DND-41 (cell line): ENCODE measurements around the gene ALB.

Source experiments
- ATAC-seq: fragments of 200-7000 bp; cut with Tn5 transposase; 3 replicates; pipeline ENCODE4 v1.9.1; 2021; ENCODE audit warnings: low read depth; ENCODE audit not compliant: insufficient read depth
- DNase-seq: peaks from one replicate; pipeline ENCODE4 v3.0.0-alpha.2; 2020
- H2AFZ ChIP-seq: 2 replicates; pipeline ENCODE4 v1.6.0; 2012; ENCODE audit warnings: low read depth, low read length
- H3K27ac ChIP-seq: 2 replicates; pipeline ENCODE4 v1.5.1; 2012; ENCODE audit warnings: low read length, inconsistent platforms
- H3K27me3 ChIP-seq: fragments of 200-600 bp; sonication (generic); 2 replicates; pipeline ENCODE4 v1.6.0; 2012; ENCODE audit warnings: low read length, mild to moderate bottlenecking, inconsistent platforms; ENCODE audit not compliant: insufficient read depth, poor library complexity
- H3K36me3 ChIP-seq: 2 replicates; pipeline ENCODE4 v1.5.1; 2012; ENCODE audit warnings: low read length, inconsistent platforms; ENCODE audit not compliant: insufficient read depth
- H3K4me1 ChIP-seq: 2 replicates; pipeline ENCODE4 v1.5.1; 2012; ENCODE audit warnings: mild to moderate bottlenecking, low read length; ENCODE audit not compliant: insufficient read depth
- H3K4me2 ChIP-seq: 2 replicates; pipeline ENCODE4 v1.6.0; 2012; ENCODE audit warnings: mild to moderate bottlenecking, moderate library complexity, low read length, inconsistent platforms; ENCODE audit not compliant: insufficient read depth
- H3K4me3 ChIP-seq, 2 experiments: fragments of 200-600 bp in 1 of 2; shearing (Covaris generic) in 1 of 2; 2 replicates each; pipeline ENCODE4 v1.5.1; 2012 to 2016; ENCODE audit warnings: inconsistent platforms in 2 of 2, low read length in 2 of 2, mild to moderate bottlenecking in 2 of 2, low read depth in 1 of 2, moderate library complexity in 1 of 2
- H3K79me2 ChIP-seq: 2 replicates; pipeline ENCODE4 v1.6.0; 2012; ENCODE audit warnings: low read length, inconsistent platforms; ENCODE audit not compliant: insufficient read depth
- H3K9ac ChIP-seq: 2 replicates; pipeline ENCODE4 v1.6.0; 2012; ENCODE audit warnings: low read depth, mild to moderate bottlenecking, inconsistent platforms, low read length, moderate library complexity
- H3K9me3 ChIP-seq: 2 replicates; pipeline ENCODE4 v1.5.1; 2012; ENCODE audit warnings: low read length, moderate library complexity, mild to moderate bottlenecking, inconsistent platforms; ENCODE audit not compliant: insufficient read depth, severe bottlenecking
- H4K20me1 ChIP-seq: 2 replicates; pipeline ENCODE4 v1.6.0; 2012; ENCODE audit warnings: low read length; ENCODE audit not compliant: insufficient read depth
- CTCF ChIP-seq: IDR thresholded peaks from 2 replicates; pipeline ENCODE4 v1.5.1; 2012; ENCODE audit warnings: borderline replicate concordance, low read length, moderate library complexity, mild to moderate bottlenecking; ENCODE audit not compliant: poor library complexity, severe bottlenecking; ENCODE audit errors: extremely low read depth
- EZH2 ChIP-seq: IDR thresholded peaks from 3 replicates; pipeline ENCODE4 v1.6.1; 2012; ENCODE audit warnings: borderline replicate concordance, low read depth, mild to moderate bottlenecking, moderate library complexity, low read length, inconsistent platforms; ENCODE audit not compliant: severe bottlenecking

The ALB gene

GRCh38 chr4:73438582-73439215 lies 34.6 kb downstream of the ALB start:
- no peak for TF ChIP-seq CTCF
- no peak for TF ChIP-seq EZH2
- no peaks in the 10 kb centered on the region for H3K9me3 ChIP-seq
- H3K4me1 ChIP-seq, result no peaks in the 10 kb centered on the region
- H3K36me3 ChIP-seq, result no peaks in the 10 kb centered on the region
- no peaks in the 10 kb centered on the region for H3K27me3 ChIP-seq
- H3K9ac ChIP-seq, result no peak overlapping the region
- no peak overlapping the region for H3K27ac ChIP-seq
- no peaks in the 10 kb centered on the region for H3K79me2 ChIP-seq
- ATAC-seq, result no peak
- H3K4me2 ChIP-seq, result no peak overlapping the region
- no peak for DNase-seq
- H2AFZ ChIP-seq, result no peak overlapping the region
- no peak overlapping the region for H3K4me3 ChIP-seq
- H4K20me1 ChIP-seq, result no peaks in the 10 kb centered on the region

- ATAC-seq, result no peak
- H3K36me3 ChIP-seq, result no peaks in the 10 kb centered on the region
- H3K27me3 ChIP-seq, result no peaks in the 10 kb centered on the region
- H4K20me1 ChIP-seq, result no peaks in the 10 kb centered on the region
- H3K4me1 ChIP-seq, result no peaks in the 10 kb centered on the region
- DNase-seq, result no peak
- H3K79me2 ChIP-seq, result no peaks in the 10 kb centered on the region
- H3K9me3 ChIP-seq, result no peaks in the 10 kb centered on the region
- no peak overlapping the region for H3K27ac ChIP-seq
- H3K4me2 ChIP-seq, result no peak overlapping the region
- H2AFZ ChIP-seq, result no peak overlapping the region
- TF ChIP-seq EZH2 (no peak), CTCF (no peak)
- no peak overlapping the region for H3K4me3 ChIP-seq
- H3K9ac ChIP-seq, result no peak overlapping the region
These were observed 35.4 kb downstream of the ALB start for GRCh38 chr4:73439445-73439844.

- H3K9me3 ChIP-seq, result no peaks in the 10 kb centered on the region
- H3K4me3 ChIP-seq, result no peak overlapping the region
- no peak overlapping the region for H3K27ac ChIP-seq
- H3K4me2 ChIP-seq, result no peak overlapping the region
- no peak overlapping the region for H3K9ac ChIP-seq
- no peaks in the 10 kb centered on the region for H3K4me1 ChIP-seq
- H2AFZ ChIP-seq, result no peak overlapping the region
- no peak for ATAC-seq
- no peaks in the 10 kb centered on the region for H3K27me3 ChIP-seq
- H3K79me2 ChIP-seq, result no peaks in the 10 kb centered on the region
- no peak for TF ChIP-seq CTCF
- no peak for TF ChIP-seq EZH2
- H3K36me3 ChIP-seq, result no peaks in the 10 kb centered on the region
- DNase-seq, result no peak
- no peaks in the 10 kb centered on the region for H4K20me1 ChIP-seq
These were observed 35.9 kb downstream of the ALB start for GRCh38 chr4:73439991-73440390.
